OCI-LY7 (cell line): Measurements from ENCODE around the gene KREMEN1.

ENCODE experiments used
- CTCF ChIP-seq: fragments of 200-600 bp; sonication (generic); conservative IDR thresholded peaks from 2 replicates; pipeline ENCODE4 v1.5.1; 2014; ENCODE audit warnings: mild to moderate bottlenecking, antibody characterized with exemption, low read length, moderate library complexity, mixed read lengths
- EZH2phosphoT487 ChIP-seq: fragments of 200-600 bp; sonication (generic); IDR thresholded peaks from 2 replicates; pipeline ENCODE4 v1.6.1; 2018; ENCODE audit warnings: low read depth, borderline replicate concordance, mild to moderate bottlenecking, mixed run types, antibody characterized with exemption, low read length, moderate library complexity, mixed read lengths

GRCh38 chr22:29212743-29213142 is 139.9 kb downstream of the KREMEN1 start:
- TF ChIP-seq CTCF = no peak
- no peak for TF ChIP-seq EZH2phosphoT487
